ENCODE data around the gene RPL39.

DNA sequence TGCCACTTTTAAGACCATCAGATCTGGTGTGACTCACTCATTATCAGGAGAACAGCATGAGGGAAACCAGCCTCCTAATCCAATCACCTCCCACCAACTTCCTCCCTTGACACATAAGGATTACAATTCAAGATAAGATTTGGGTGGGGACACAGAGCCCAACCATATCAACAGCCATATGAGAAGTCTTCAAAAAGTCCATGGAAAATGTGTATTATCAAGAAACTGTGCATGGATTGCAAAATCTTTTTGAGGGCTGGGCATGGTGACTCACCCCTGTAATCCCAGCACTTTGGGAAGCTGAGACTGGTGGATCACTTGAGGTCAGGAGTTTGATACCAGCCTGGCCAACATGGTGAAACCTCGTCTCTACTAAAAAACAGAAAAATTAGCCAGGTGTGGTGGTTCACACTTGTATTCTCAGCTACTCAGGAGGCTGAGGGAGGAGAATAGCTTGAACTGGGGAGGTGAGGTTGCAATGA lies 17.8 kb upstream of the RPL39 start:
- TF ChIP-seq CTCF (IDR thresholded peaks at IDR 0.05; ENCODE audit: low read depth, low read length) (no peak), EZH2phosphoT487 (IDR thresholded peaks at IDR 0.05; ENCODE audit: low read depth) (no peak)

Measured in OCI-LY3 (cell line).